ENCODE data around the gene CLIC1.

CLIC1 gene

GRCh38 chr6:31771992-31772358 lies 35.6 kb upstream of the CLIC1 start:
- Histone ChIP-seq H3K4me1 (peaks cover 42 to 84% (median 59%) of the 10 kb centered on the region in 10 experiments), H3K9ac (no peak overlapping the region)
- no peak for TF ChIP-seq Cebpa-rat (IDR thresholded peaks at IDR 0.05)

GRCh38 chr6:31770860-31771259 lies 34.5 kb upstream of the CLIC1 start:
- no peak overlapping the region for H3K4me2 ChIP-seq
- H4K20me1 ChIP-seq: no peaks in the 10 kb centered on the region
- H3K27ac ChIP-seq: no peak overlapping the region
- peaks cover 31 to 73% (median 49%) of the 10 kb centered on the region in 10 experiments for H3K4me1 ChIP-seq
- TF ChIP-seq Cebpa-rat (IDR thresholded peaks at IDR 0.05): no peak
- H3K36me3 ChIP-seq: peaks cover 0 to 6% (median 0%) of the 10 kb centered on the region in 11 experiments; a peak in 3 of 22 replicates
- no peak overlapping the region for H3K4me3 ChIP-seq
- no peak overlapping the region for H3K9ac ChIP-seq
- no peaks in the 10 kb centered on the region for H3K9me3 ChIP-seq (replicated peaks in 1 of 11)
- H3K27me3 ChIP-seq: no peaks in the 10 kb centered on the region

More at GRCh38 chr6:31771992-31772358, 35.6 kb upstream of the CLIC1 start:
- H3K27me3 ChIP-seq: no peaks in the 10 kb centered on the region
- H3K36me3 ChIP-seq: no peaks in the 10 kb centered on the region
- no peak overlapping the region for H3K27ac ChIP-seq
- peak overlapping the region in 10 of 11 experiments; percentile 29 to 77 (median 44); a peak in 17 of 22 replicates for H3K4me2 ChIP-seq
- no peaks in the 10 kb centered on the region for H3K9me3 ChIP-seq (replicated peaks in 1 of 11)
- no peak overlapping the region for H3K4me3 ChIP-seq
- H4K20me1 ChIP-seq: 0 out of 22 replicates have a peak, but pooled peaks cover 0 to 1% (median 0%) of the 10 kb centered on the region in 11 experiments

GRCh38 chr6:31769684-31770371 lies 33.5 kb upstream of the CLIC1 start:
- no peaks in the 10 kb centered on the region for H3K9me3 ChIP-seq (replicated peaks in 1 of 11)
- peak overlapping the region in 1 of 11 experiments; percentile 78; a peak in 2 of 22 replicates for H3K27ac ChIP-seq
- no peaks in the 10 kb centered on the region for H3K27me3 ChIP-seq
- peaks cover 20 to 63% (median 38%) of the 10 kb centered on the region in 10 experiments for H3K4me1 ChIP-seq
- H3K4me2 ChIP-seq: peak overlapping the region in 4 of 11 experiments; percentile 62 to 89 (median 83); a peak in 8 of 22 replicates
- TF ChIP-seq Cebpa-rat (IDR thresholded peaks at IDR 0.05): no peak
- H3K36me3 ChIP-seq: peaks cover 0 to 9% (median under 1%) of the 10 kb centered on the region in 11 experiments; a peak in 7 of 22 replicates
- no peak overlapping the region for H3K9ac ChIP-seq
- no peaks in the 10 kb centered on the region for H4K20me1 ChIP-seq
- no peak overlapping the region for H3K4me3 ChIP-seq

- H3K27me3 ChIP-seq: no peaks in the 10 kb centered on the region
- peak overlapping the region in 7 of 11 experiments; percentile 16 to 89 (median 73); a peak in 10 of 22 replicates for H3K4me2 ChIP-seq
- H3K4me3 ChIP-seq: no peak overlapping the region
- peaks cover 14 to 53% (median 32%) of the 10 kb centered on the region in 10 experiments for H3K4me1 ChIP-seq
- H3K27ac ChIP-seq: peak overlapping the region in 6 of 11 experiments; percentile 1 to 78 (median 51); a peak in 10 of 22 replicates
- H3K36me3 ChIP-seq: peaks cover 0 to 21% (median 12%) of the 10 kb centered on the region in 11 experiments; a peak in 13 of 22 replicates
- no peaks in the 10 kb centered on the region for H4K20me1 ChIP-seq
- TF ChIP-seq Cebpa-rat (IDR thresholded peaks at IDR 0.05): no peak
- no peaks in the 10 kb centered on the region for H3K9me3 ChIP-seq (replicated peaks in 1 of 11)
- H3K9ac ChIP-seq: peak overlapping the region in 3 of 11 experiments; percentile 3 to 44 (median 12); a peak in 1 of 22 replicates
Measured at GRCh38 chr6:31768363-31769257, 32.3 kb upstream of the CLIC1 start.

GRCh38 chr6:31767096-31767645 lies 30.8 kb upstream of the CLIC1 start:
- Histone ChIP-seq H3K27me3 (no peaks in the 10 kb centered on the region), H4K20me1 (no peaks in the 10 kb centered on the region), H3K9ac (no peak overlapping the region), H3K4me3 (no peak overlapping the region), H3K4me2 (peak overlapping the region in 3 of 11 experiments; percentile 81 to 89 (median 85); a peak in 6 of 22 replicates), H3K36me3 (peaks cover 0 to 36% (median 20%) of the 10 kb centered on the region in 11 experiments; a peak in 15 of 22 replicates), H3K9me3 (replicated peaks in 1 of 11) (no peaks in the 10 kb centered on the region), H3K27ac (no peak overlapping the region), H3K4me1 (peaks cover 15 to 54% (median 28%) of the 10 kb centered on the region in 10 experiments)
- TF ChIP-seq Cebpa-rat (IDR thresholded peaks at IDR 0.05): no peak

GRCh38 chr6:31765910-31766794 lies 29.8 kb upstream of the CLIC1 start:
- TF ChIP-seq Cebpa-rat (IDR thresholded peaks at IDR 0.05): no peak
- no peaks in the 10 kb centered on the region for H3K27me3 ChIP-seq
- no peak overlapping the region for H3K27ac ChIP-seq
- H3K4me1 ChIP-seq: peaks cover 23 to 52% (median 31%) of the 10 kb centered on the region in 10 experiments
- no peak overlapping the region for H3K4me2 ChIP-seq
- no peaks in the 10 kb centered on the region for H3K9me3 ChIP-seq (replicated peaks in 1 of 11)
- no peaks in the 10 kb centered on the region for H4K20me1 ChIP-seq
- no peak overlapping the region for H3K4me3 ChIP-seq
- peaks cover 0 to 46% (median 30%) of the 10 kb centered on the region in 11 experiments; a peak in 17 of 22 replicates for H3K36me3 ChIP-seq
- H3K9ac ChIP-seq: no peak overlapping the region

- no peak overlapping the region for H3K27ac ChIP-seq
- no peaks in the 10 kb centered on the region for H3K27me3 ChIP-seq
- no peaks in the 10 kb centered on the region for H3K9me3 ChIP-seq (replicated peaks in 1 of 11)
- no peak overlapping the region for H3K4me3 ChIP-seq
- no peak overlapping the region for H3K4me2 ChIP-seq
- peaks cover 0 to 52% (median 36%) of the 10 kb centered on the region in 11 experiments; a peak in 17 of 22 replicates for H3K36me3 ChIP-seq
- no peaks in the 10 kb centered on the region for H4K20me1 ChIP-seq
- no peak for TF ChIP-seq Cebpa-rat (IDR thresholded peaks at IDR 0.05)
- H3K9ac ChIP-seq: no peak overlapping the region
- H3K4me1 ChIP-seq: peaks cover 24 to 52% (median 32%) of the 10 kb centered on the region in 10 experiments
Measured at GRCh38 chr6:31765559-31765909, 29.2 kb upstream of the CLIC1 start.

- Histone ChIP-seq H3K9ac (peak overlapping the region in 3 of 11 experiments; percentile 11 to 16 (median 14); a peak in 1 of 22 replicates), H3K4me2 (no peak overlapping the region), H3K36me3 (peaks cover 1 to 65% (median 50%) of the 10 kb centered on the region in 11 experiments; a peak in 19 of 22 replicates), H4K20me1 (no peaks in the 10 kb centered on the region), H3K27ac (peak overlapping the region in 1 of 11 experiments; percentile 0; a peak in 1 of 22 replicates), H3K4me1 (peaks cover 23 to 41% (median 31%) of the 10 kb centered on the region in 10 experiments), H3K27me3 (no peaks in the 10 kb centered on the region), H3K4me3 (no peak overlapping the region), H3K9me3 (replicated peaks in 1 of 11) (no peaks in the 10 kb centered on the region)
- no peak for TF ChIP-seq Cebpa-rat (IDR thresholded peaks at IDR 0.05)
Measured at GRCh38 chr6:31764198-31764597, 27.9 kb upstream of the CLIC1 start.

Data from BLaER1 treated with 17β-estradiol and CSF1 and Interleukin-3, amounts not matched to agents 10 nM and 100 nM (cell line).